Chondrocyte (in vitro differentiated cells): Measurements from ENCODE around the gene MYO1D. TPM values are rescaled to one million over a fixed set of nuclear protein-coding genes. Genes with fewer than 3 reads are reported as not detected.

ENCODE experiments used
- DNase-seq: peaks from one replicate; pipeline ENCODE4 v3.0.0; 2021; ENCODE audit warnings: mixed read lengths, low spot score
- H3K27ac Mint-ChIP-seq: one replicate; pipeline ENCODE4 v1.8.0; 2021; ENCODE audit warnings: mild to moderate bottlenecking, moderate library complexity, mixed read lengths; ENCODE audit not compliant: unreplicated experiment
- H3K27me3 Mint-ChIP-seq: 2 replicates; pipeline ENCODE4 v1.8.0; 2021; ENCODE audit warnings: low read depth, mixed read lengths
- H3K36me3 Mint-ChIP-seq: 2 replicates; pipeline ENCODE4 v1.8.0; 2021; ENCODE audit warnings: low read depth, mixed read lengths
- H3K4me1 Mint-ChIP-seq: 2 replicates; pipeline ENCODE4 v1.8.0; 2021; ENCODE audit warnings: low read depth, mild to moderate bottlenecking, mixed read lengths
- H3K4me3 Mint-ChIP-seq: one replicate; pipeline ENCODE4 v1.8.0; 2021; ENCODE audit warnings: mild to moderate bottlenecking, moderate library complexity, mixed read lengths; ENCODE audit not compliant: unreplicated experiment
- H3K9me3 Mint-ChIP-seq: 2 replicates; pipeline ENCODE4 v1.8.0; 2021; ENCODE audit warnings: low read depth, mixed read lengths
- CTCF ChIP-seq: fragments of 200-600 bp; sonication (generic); IDR thresholded peaks from 2 replicates; pipeline ENCODE4 v1.5.0; 2021; ENCODE audit warnings: antibody characterized with exemption, mild to moderate bottlenecking, moderate library complexity
- total RNA-seq: library from RNA; stranded (reverse); gene quantifications from 3 replicates; pipeline ENCODE4 v1.2.1, GENCODE V29; 2021

Gene MYO1D
- total RNA-seq, 1 donor from 2014 or later, result 107 TPM

- Mint-ChIP-seq H3K4me1 (peaks cover 23% of the 10 kb centered on the region), H3K27me3 (no peaks in the 10 kb centered on the region), H3K36me3 (peaks cover 5% of the 10 kb centered on the region), H3K27ac (no peak overlapping the region), H3K4me3 (no peak overlapping the region), H3K9me3 (no peaks in the 10 kb centered on the region)
- DNase-seq, result no peak
- no peak for TF ChIP-seq CTCF
These were observed 63.9 kb downstream of the MYO1D start for GRCh38 chr17:32813021-32813420.

- Mint-ChIP-seq H3K27ac (no peak overlapping the region), H3K36me3 (peaks cover 5% of the 10 kb centered on the region), H3K27me3 (no peaks in the 10 kb centered on the region), H3K9me3 (no peaks in the 10 kb centered on the region), H3K4me3 (no peak overlapping the region), H3K4me1 (peaks cover 38% of the 10 kb centered on the region)
- no peak for TF ChIP-seq CTCF
- no peak for DNase-seq
These were observed 66.2 kb downstream of the MYO1D start for GRCh38 chr17:32810690-32811089.

GRCh38 chr17:32807577-32807976 is 69.3 kb downstream of the MYO1D start:
- Mint-ChIP-seq H3K27ac (peak overlapping the region; percentile 27), H3K27me3 (no peaks in the 10 kb centered on the region), H3K4me3 (no peak overlapping the region), H3K9me3 (no peaks in the 10 kb centered on the region), H3K4me1 (peaks cover 23% of the 10 kb centered on the region), H3K36me3 (peaks cover 5% of the 10 kb centered on the region)
- no peak for DNase-seq
- no peak for TF ChIP-seq CTCF

- DNase-seq, result no peak
- Mint-ChIP-seq H3K36me3 (peaks cover 2% of the 10 kb centered on the region), H3K4me1 (peaks cover 28% of the 10 kb centered on the region), H3K4me3 (no peak overlapping the region), H3K27me3 (no peaks in the 10 kb centered on the region), H3K27ac (peak overlapping the region; percentile 45), H3K9me3 (no peaks in the 10 kb centered on the region)
- TF ChIP-seq CTCF, result no peak
These were observed 70.3 kb downstream of the MYO1D start for GRCh38 chr17:32806646-32807045.

GRCh38 chr17:32805029-32805976 is 71.6 kb downstream of the MYO1D start:
- no peak for DNase-seq
- peak overlapping the region; percentile 32 for H3K27ac Mint-ChIP-seq
- H3K36me3 Mint-ChIP-seq, result peaks cover 2% of the 10 kb centered on the region

More at GRCh38 chr17:32805029-32805976, 71.6 kb downstream of the MYO1D start:
- Mint-ChIP-seq H3K9me3 (no peaks in the 10 kb centered on the region), H3K27me3 (no peaks in the 10 kb centered on the region), H3K4me1 (peaks cover 39% of the 10 kb centered on the region), H3K4me3 (no peak overlapping the region)
- TF ChIP-seq CTCF, result no peak
